NCI-H128 (cell line): ENCODE results near the gene HES7.
A peak's percentile ranks its signal among the peaks of the same experiment; 100 is the strongest.

ENCODE experiments used
- DNase-seq: peaks from one replicate; lab custom pipeline; 2025; ENCODE audit not compliant: unreplicated experiment; lab: John Stamatoyannopoulos, UW

Gene HES7

GRCh38 chr17:8075574-8076342 is 48.1 kb downstream of the HES7 start:
- no peak for DNase-seq

GRCh38 chr17:8075081-8075480 is 48.8 kb downstream of the HES7 start:
- no peak for DNase-seq

GRCh38 chr17:8074554-8074953 is 49.4 kb downstream of the HES7 start:
- no peak for DNase-seq

- DNase-seq: peak; percentile 28
These were observed 50.0 kb downstream of the HES7 start for GRCh38 chr17:8073627-8074484.

GRCh38 chr17:8072729-8073461 is 51.0 kb downstream of the HES7 start:
- DNase-seq: no peak

GRCh38 chr17:8072341-8072728 is 51.6 kb downstream of the HES7 start:
- no peak for DNase-seq

GRCh38 chr17:8071496-8071895 is 52.4 kb downstream of the HES7 start:
- no peak for DNase-seq
